SK-N-SH treated with all-trans-retinoic acid at 6 μM for 48 hours (cell line): ENCODE results near the gene SDK2.

Experiments used
- ATAC-seq: fragments of 200-7000 bp; cut with Tn5 transposase; 3 replicates; pipeline ENCODE4 v1.9.1; 2020; ENCODE audit warnings: mild to moderate bottlenecking, moderate library complexity
- ARNTL ChIP-seq: fragments of 450-650 bp; formaldehyde crosslinking; IDR thresholded peaks from 2 replicates; pipeline ENCODE4 v1.5.0; 2020; ENCODE audit warnings: low read depth, mild to moderate bottlenecking, moderate library complexity, borderline replicate concordance
- BACH2 ChIP-seq: fragments of 250-450 bp; sonication (Bioruptor Pico); IDR thresholded peaks from 2 replicates; pipeline ENCODE4 v1.9.0; 2021; ENCODE audit warnings: mild to moderate bottlenecking, borderline replicate concordance
- CREB5 ChIP-seq: fragments of 250-450 bp; sonication (Bioruptor Pico); IDR thresholded peaks from 2 replicates; pipeline ENCODE4 v1.5.1; 2020; ENCODE audit warnings: low read depth, mild to moderate bottlenecking, moderate library complexity
- CSDC2 ChIP-seq: fragments of 250-450 bp; sonication (Bioruptor Pico); IDR thresholded peaks from 2 replicates; pipeline ENCODE4 v1.5.0; 2020; ENCODE audit warnings: mild to moderate bottlenecking, moderate library complexity
- CSRNP3 ChIP-seq: fragments of 250-450 bp; sonication (Bioruptor Pico); IDR thresholded peaks from 2 replicates; pipeline ENCODE4 v1.5.1; 2021; ENCODE audit warnings: mild to moderate bottlenecking, moderate library complexity
- ESRRG ChIP-seq: fragments of 250-450 bp; sonication (Bioruptor Pico); IDR thresholded peaks from 2 replicates; pipeline ENCODE4 v1.6.1; 2021; ENCODE audit warnings: mild to moderate bottlenecking
- GLIS3 ChIP-seq: fragments of 250-450 bp; sonication (Bioruptor Pico); IDR thresholded peaks from 2 replicates; pipeline ENCODE4 v1.5.0; 2020; ENCODE audit warnings: mild to moderate bottlenecking, moderate library complexity
- ISL1 ChIP-seq: fragments of 250-450 bp; sonication (Bioruptor Pico); IDR thresholded peaks from 2 replicates; pipeline ENCODE4 v2.1.2; 2022; ENCODE audit warnings: mild to moderate bottlenecking, moderate library complexity
- OSR1 ChIP-seq: fragments of 250-450 bp; sonication (Bioruptor Pico); IDR thresholded peaks from 2 replicates; pipeline ENCODE4 v1.8.0; 2022; ENCODE audit warnings: moderate library complexity, mild to moderate bottlenecking, inconsistent platforms
- POU6F1 ChIP-seq: fragments of 250-450 bp; sonication (Bioruptor Pico); IDR thresholded peaks from 2 replicates; pipeline ENCODE4 v1.8.0; 2021; ENCODE audit warnings: low read depth, mild to moderate bottlenecking, moderate library complexity, borderline replicate concordance
- PPARA ChIP-seq: fragments of 250-450 bp; sonication (Bioruptor Pico); IDR thresholded peaks from 2 replicates; pipeline ENCODE4 v1.5.0; 2020; ENCODE audit warnings: mild to moderate bottlenecking, borderline replicate concordance
- RARB ChIP-seq: fragments of 250-450 bp; sonication (Bioruptor Pico); IDR thresholded peaks from 2 replicates; pipeline ENCODE4 v1.8.0; 2021; ENCODE audit warnings: mild to moderate bottlenecking, moderate library complexity
- SNAI2 ChIP-seq: fragments of 250-450 bp; sonication (Bioruptor Pico); IDR thresholded peaks from 2 replicates; pipeline ENCODE4 v1.5.0; 2020; ENCODE audit warnings: mild to moderate bottlenecking, moderate library complexity
- TCF4 ChIP-seq: fragments of 250-450 bp; sonication (Bioruptor Pico); IDR thresholded peaks from 2 replicates; pipeline ENCODE4 v1.8.0; 2021; ENCODE audit warnings: mild to moderate bottlenecking, moderate library complexity, borderline replicate concordance
- TOX ChIP-seq: fragments of 250-450 bp; sonication (Bioruptor Pico); IDR thresholded peaks from 2 replicates; pipeline ENCODE4 v1.8.0; 2021; ENCODE audit warnings: mild to moderate bottlenecking, moderate library complexity, borderline replicate concordance
- TSHZ2 ChIP-seq: fragments of 250-450 bp; sonication (Bioruptor Pico); IDR thresholded peaks from 2 replicates; pipeline ENCODE4 v1.5.0; 2020; ENCODE audit warnings: mild to moderate bottlenecking, moderate library complexity
- ZC3H10 ChIP-seq: fragments of 250-450 bp; sonication (Bioruptor Pico); IDR thresholded peaks from 2 replicates; pipeline ENCODE4 v1.5.1; 2021; ENCODE audit warnings: mild to moderate bottlenecking, moderate library complexity
- ZFP3 ChIP-seq: fragments of 250-450 bp; sonication (Bioruptor Pico); IDR thresholded peaks from 2 replicates; pipeline ENCODE4 v1.5.0; 2020; ENCODE audit warnings: mild to moderate bottlenecking, moderate library complexity
- ZFP30 ChIP-seq: fragments of 450-650 bp; formaldehyde crosslinking; IDR thresholded peaks from 2 replicates; pipeline ENCODE4 v1.5.0; 2022; ENCODE audit warnings: mild to moderate bottlenecking, moderate library complexity
- ZNF565 ChIP-seq: fragments of 450-650 bp; formaldehyde crosslinking; conservative IDR thresholded peaks from 2 replicates; pipeline ENCODE4 v1.5.0; 2020; ENCODE audit warnings: low read depth, mild to moderate bottlenecking, moderate library complexity
- ZNF70 ChIP-seq: fragments of 450-650 bp; formaldehyde crosslinking; IDR thresholded peaks from 2 replicates; pipeline ENCODE4 v1.5.0; 2020; ENCODE audit warnings: mild to moderate bottlenecking, moderate library complexity
- ZNF8 ChIP-seq: fragments of 450-650 bp; formaldehyde crosslinking; IDR thresholded peaks from 2 replicates; pipeline ENCODE4 v1.5.0; 2020; ENCODE audit warnings: mild to moderate bottlenecking, moderate library complexity

SDK2 gene

GRCh38 chr17:73635101-73635817 is 9.0 kb downstream of the SDK2 start (continued):
- TF ChIP-seq POU6F1 (CRISPR knock-in tag) (no peak), OSR1 (CRISPR knock-in tag) (no peak), ARNTL (CRISPR knock-in tag) (no peak), ZC3H10 (CRISPR knock-in tag) (no peak), ZNF70 (no peak)

- no peak for TF ChIP-seq ZC3H10 (CRISPR knock-in tag)
- no peak for TF ChIP-seq ISL1 (CRISPR knock-in tag)
- TF ChIP-seq TSHZ2 (CRISPR knock-in tag): no peak
- no peak for TF ChIP-seq ESRRG (CRISPR knock-in tag)
- no peak for TF ChIP-seq CSRNP3 (CRISPR knock-in tag)
- TF ChIP-seq ZNF565 (CRISPR knock-in tag): no peak
- no peak for TF ChIP-seq RARB (CRISPR knock-in tag)
- ATAC-seq: no peak
Measured at GRCh38 chr17:73634629-73635028, 9.6 kb downstream of the SDK2 start.

GRCh38 chr17:73633736-73634135 is 10.5 kb downstream of the SDK2 start:
- TF ChIP-seq OSR1 (CRISPR knock-in tag) (no peak), ARNTL (CRISPR knock-in tag) (no peak), ZFP3 (CRISPR knock-in tag) (no peak), ZNF8 (CRISPR knock-in tag) (no peak), ZNF70 (no peak), ESRRG (CRISPR knock-in tag) (no peak), BACH2 (no peak), TSHZ2 (CRISPR knock-in tag) (no peak), GLIS3 (CRISPR knock-in tag) (no peak), CSDC2 (no peak)
- TF ChIP-seq, all 23 proteins: peak for 0
- no peak for ATAC-seq

- ATAC-seq: no peak
- TF ChIP-seq TCF4 (CRISPR knock-in tag) (no peak), CREB5 (CRISPR knock-in tag) (no peak), TOX (no peak), CSDC2 (no peak), ISL1 (CRISPR knock-in tag) (no peak), ZNF8 (CRISPR knock-in tag) (no peak), RARB (CRISPR knock-in tag) (no peak), PPARA (CRISPR knock-in tag) (no peak), ZNF70 (no peak), ZFP3 (CRISPR knock-in tag) (no peak), ZFP30 (CRISPR knock-in tag) (no peak), BACH2 (no peak), ESRRG (CRISPR knock-in tag) (no peak), ZC3H10 (CRISPR knock-in tag) (no peak), SNAI2 (no peak), OSR1 (CRISPR knock-in tag) (no peak)
Measured at GRCh38 chr17:73632513-73632912, 11.7 kb downstream of the SDK2 start.
